ENCODE data around the gene TCL1A.

- TF ChIP-seq, protein P1, sequence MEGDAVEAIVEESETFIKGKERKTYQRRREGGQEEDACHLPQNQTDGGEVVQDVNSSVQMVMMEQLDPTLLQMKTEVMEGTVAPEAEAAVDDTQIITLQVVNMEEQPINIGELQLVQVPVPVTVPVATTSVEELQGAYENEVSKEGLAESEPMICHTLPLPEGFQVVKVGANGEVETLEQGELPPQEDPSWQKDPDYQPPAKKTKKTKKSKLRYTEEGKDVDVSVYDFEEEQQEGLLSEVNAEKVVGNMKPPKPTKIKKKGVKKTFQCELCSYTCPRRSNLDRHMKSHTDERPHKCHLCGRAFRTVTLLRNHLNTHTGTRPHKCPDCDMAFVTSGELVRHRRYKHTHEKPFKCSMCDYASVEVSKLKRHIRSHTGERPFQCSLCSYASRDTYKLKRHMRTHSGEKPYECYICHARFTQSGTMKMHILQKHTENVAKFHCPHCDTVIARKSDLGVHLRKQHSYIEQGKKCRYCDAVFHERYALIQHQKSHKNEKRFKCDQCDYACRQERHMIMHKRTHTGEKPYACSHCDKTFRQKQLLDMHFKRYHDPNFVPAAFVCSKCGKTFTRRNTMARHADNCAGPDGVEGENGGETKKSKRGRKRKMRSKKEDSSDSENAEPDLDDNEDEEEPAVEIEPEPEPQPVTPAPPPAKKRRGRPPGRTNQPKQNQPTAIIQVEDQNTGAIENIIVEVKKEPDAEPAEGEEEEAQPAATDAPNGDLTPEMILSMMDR (IDR thresholded peaks at IDR 0.05) = no peak
- no peak for TF ChIP-seq TCF7L2 (IDR thresholded peaks at IDR 0.05; ENCODE audit: low read depth, low read length)
- TF ChIP-seq POLR2AphosphoS5 (IDR thresholded peaks at IDR 0.05; ENCODE audit: low read depth, low read length) = no peak
- TF ChIP-seq REST (IDR thresholded peaks at IDR 0.05; ENCODE audit: insufficient read depth in 1 of 2, low read depth in 2 of 2, low read length in 1 of 2) = no peak
Observed at GRCh38 chr14:95667249-95667693, 46.7 kb downstream of the TCL1A start.

Data from Panc1 (cell line).